ENCODE measurements around the gene ACAP2.

DNA sequence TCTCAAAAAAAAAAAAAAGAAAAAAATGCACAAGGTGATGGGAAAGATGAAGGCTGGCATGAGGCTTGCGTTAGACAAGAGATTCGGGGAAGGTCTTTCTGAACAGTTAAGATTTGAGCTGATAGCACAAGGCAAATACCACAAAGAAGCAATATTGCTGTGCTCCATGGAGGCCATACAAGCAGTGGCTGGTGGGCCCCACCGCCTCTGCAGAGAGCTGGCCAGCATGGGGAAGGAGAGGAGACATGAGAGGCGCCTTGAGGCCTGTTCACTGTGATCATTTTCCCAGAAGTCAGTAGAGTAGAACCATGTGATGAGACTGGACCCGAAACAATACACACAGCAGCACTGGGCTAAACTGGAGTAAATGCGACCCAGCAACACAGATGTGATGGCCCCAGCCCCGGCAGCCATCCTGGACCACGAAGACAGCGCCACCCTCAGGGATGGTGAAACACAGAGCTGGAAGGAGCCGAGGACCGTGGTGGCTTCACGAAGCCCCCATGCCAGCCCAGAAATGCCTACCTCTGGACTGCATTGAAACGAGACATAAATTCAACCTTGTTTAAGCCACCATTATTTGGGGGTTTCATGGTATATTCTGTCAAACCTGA is 177.3 kb downstream of the ACAP2 start:
- TF ChIP-seq POLR2A (IDR thresholded peaks at IDR 0.05) (no peak), CTCF (IDR thresholded peaks at IDR 0.05) (no peak)

Measured in tibial nerve (tissue), 3 donors.